SW 1271 (cell line): ENCODE results near the gene CAVIN4.

Experiments
- DNase-seq, 2 experiments: peaks; one replicate each; lab custom pipeline; 2025; lab: John Stamatoyannopoulos, UW

CAVIN4 gene, protein sequence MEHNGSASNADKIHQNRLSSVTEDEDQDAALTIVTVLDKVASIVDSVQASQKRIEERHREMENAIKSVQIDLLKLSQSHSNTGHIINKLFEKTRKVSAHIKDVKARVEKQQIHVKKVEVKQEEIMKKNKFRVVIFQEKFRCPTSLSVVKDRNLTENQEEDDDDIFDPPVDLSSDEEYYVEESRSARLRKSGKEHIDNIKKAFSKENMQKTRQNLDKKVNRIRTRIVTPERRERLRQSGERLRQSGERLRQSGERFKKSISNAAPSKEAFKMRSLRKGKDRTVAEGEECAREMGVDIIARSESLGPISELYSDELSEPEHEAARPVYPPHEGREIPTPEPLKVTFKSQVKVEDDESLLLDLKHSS

DNA sequence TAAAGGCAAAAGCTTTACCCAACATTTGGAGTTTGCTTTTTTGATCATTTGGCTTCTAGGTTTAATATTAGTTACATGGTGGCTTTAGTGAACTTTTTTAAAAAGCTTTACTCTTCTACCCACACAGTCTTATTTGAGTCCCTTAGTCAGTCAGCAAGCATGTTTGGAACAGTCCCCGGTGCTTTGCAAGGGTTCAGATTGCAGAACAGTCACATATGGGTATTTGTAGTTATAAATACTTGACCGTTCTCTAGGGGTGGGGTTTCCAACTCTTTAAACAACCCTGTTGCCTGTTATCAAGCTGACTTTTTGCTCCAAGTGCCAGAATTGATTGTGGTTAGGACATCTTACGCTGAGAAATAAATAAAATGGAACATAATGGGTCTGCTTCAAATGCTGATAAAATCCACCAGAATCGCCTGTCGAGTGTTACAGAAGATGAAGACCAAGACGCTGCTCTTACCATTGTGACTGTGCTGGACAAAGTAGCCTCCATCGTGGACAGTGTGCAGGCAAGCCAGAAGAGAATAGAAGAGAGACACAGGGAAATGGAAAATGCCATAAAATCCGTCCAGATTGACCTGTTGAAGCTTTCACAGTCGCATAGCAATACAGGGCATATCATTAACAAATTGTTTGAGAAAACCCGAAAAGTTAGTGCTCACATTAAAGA, at the start of gene CAVIN4:
Gene CAVIN4, plus strand, starts transcription at position 304 of the 673 bp plus-strand sequence. Its CDS starts 65 bp downstream, at position 369.
- no peak for DNase-seq

DNA sequence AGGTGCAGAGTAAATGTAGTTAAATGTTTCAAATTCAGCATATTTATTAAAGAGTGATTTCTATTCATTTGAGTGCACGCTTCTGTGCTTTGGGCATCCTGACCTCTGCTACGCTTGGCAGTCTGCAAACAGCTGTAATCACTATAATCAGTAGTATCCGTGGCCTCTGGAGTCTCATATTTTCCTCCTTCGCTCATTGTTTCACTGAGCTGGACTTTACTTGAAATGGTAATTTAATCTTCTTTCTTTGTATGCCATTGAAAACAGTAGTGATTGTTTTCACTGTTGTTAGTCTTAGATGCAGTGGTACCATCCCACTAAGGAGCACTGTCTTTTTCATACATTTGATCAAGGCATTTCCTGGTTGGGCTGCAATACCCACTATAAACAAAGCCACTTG, 43.5 kb upstream of the CAVIN4 start:
- DNase-seq: no peak

DNA sequence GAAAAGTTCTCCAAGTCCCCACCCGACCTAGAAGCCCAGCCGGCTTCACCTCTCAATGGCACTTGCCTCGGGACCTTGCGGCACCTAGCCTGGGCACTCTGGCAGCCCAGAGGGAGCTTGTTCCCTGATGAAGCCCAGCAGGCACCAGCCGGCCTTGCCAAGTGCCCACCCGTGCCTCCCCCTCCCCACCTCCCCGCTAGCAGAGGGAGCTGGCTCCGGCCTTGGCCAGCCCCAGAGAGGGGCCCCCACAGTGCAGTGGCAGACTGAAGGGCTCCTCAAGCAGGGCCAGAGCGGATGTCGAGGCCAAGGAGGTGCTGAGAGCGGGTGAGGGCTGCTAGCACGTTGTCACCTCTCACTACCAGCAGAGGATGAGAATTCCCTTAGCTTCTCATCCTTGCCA, 37.6 kb upstream of the CAVIN4 start:
- DNase-seq: no peak

DNA sequence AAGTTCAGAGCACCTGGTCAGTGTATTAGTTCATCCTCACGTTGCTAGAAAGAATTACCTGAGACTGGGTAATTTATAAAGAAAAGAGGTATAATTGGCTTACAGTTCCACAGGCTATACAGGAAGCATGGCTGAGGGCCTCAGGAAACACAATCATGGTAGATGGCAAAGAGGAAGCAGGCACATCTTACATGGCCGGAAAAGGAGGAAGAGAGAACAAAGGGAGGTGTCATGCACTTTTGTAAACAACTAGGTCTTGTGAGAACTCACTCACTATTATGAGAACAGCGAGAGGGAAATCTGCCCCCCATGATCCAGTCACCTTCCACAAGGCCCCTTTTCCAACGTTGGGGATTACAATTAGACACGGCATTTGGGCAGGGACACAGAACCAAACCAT, 28.8 kb upstream of the CAVIN4 start:
- DNase-seq: no peak

DNA sequence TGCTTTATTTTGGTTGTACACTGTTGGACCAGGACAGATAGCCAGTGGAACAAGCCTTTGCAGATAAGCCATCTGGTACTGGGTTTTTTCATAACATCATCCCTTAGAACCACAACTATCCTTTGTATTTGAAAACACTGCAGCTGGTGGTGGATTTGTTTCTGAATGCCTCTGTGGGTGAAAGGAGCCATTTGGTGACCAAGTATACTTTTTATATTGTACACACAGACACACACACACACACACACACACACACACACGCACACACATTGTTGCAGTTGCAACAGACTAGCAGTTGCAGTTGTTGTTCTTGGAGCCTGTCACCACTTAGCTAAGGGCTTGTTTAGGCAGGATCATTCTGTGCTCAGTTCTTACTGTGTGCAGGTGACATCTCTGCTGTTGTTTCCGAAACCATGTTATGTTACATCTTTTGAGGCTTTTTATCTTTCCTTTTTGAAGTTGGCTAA, 22.9 kb upstream of the CAVIN4 start:
- no peak for DNase-seq

DNA sequence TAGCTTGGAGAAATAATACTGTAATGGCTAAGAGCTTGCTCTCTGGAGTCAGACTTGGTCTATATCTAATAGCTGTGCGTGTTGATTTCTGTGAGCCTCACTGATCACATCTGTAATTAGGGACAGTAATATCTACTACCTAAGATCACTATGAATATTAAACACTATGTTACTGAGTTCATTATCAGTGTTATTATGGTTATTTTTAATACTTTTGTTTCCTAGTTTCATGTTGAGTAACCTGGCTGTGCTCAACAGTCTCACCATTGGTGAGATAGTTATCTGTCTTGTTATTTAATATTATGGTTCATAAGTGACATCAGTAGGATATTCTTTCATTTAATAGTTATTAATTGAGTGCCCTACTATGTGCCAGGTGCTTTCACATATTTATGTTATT, 22.4 kb upstream of the CAVIN4 start:
- no peak for DNase-seq

DNA sequence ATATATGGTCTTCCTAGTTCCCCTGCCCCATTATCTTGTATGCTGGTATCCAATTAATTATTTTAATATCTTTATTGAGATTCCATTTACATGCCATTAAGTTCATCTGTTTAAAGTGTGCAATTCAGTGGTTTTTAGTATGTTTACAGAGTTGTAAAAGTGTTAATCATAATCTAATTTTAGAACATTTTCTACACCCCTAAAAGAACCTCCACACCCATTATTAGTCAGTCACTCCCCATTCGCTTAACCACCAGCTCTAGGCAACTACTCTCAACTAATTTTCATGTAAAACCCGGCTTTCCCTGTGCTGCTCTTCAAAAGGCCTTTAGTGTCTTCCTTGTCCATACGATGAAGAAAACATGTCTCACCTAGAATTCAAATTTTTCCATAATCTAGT, 20.8 kb upstream of the CAVIN4 start:
- DNase-seq: no peak

DNA sequence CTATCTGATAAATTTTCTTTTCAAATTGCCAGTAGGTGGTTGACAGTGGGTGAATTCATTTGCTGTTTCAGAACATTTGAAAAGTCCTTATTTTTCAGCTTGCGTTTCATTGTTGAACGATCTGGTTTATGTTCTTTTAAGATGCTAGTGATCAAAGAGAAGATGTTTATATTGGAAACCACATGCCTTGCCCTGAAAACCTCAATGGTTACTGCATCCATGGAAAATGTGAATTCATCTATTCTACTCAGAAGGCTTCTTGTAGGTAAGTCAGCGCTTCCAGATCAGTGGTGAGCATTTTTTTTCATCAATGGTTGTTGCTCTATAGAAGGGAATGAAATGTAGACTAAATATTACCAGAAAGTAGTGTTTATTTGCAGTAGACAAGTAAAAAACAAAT, 16.6 kb upstream of the CAVIN4 start:
- DNase-seq: no peak

DNA sequence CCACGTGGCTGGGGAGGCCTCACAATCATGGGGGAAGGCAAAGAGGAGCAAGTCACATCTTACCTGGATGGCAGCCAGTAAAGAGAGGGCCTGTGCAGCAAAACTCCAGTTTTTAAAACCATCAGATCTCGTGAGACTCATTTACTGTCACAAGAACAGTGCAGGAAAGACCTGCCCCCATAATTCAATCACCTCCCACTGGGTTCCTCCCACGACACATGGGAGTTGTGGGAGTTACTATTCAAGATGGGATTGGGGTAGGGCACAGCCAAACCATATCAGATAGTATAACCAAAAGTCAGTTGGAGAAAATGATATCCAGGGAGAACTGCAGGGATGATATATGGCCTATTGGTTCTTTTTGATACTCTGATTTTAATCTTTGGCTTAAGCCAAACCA, 10.0 kb upstream of the CAVIN4 start:
- no peak for DNase-seq

DNA sequence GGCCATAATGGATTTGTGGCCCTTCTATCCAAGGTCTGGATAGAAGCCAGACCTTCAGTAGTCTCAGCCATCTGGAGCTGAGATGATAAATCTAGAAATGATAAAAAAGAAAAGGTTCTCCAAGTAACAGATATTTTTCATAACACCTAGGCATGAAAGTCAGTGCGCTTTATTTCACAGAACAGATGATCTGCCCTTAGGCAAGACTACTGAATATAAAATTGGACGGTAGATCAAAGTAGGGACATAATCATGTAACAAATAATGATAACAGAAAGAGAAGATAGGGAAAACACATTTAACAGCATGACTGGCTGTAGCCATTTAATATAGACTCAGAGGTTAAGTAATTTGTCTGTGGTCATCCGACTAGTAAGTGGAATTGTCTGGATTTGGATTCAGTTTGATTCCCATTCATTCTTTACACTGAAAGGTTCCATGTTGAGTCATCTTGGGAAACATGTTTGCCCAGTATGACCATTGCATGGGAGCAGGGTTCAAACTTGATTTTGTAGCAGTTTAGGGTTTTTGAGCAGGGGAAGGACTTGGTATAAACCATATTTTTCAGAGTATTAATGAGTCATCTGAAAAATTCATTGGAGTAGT, 4.1 kb upstream of the CAVIN4 start:
- no peak for DNase-seq

DNA sequence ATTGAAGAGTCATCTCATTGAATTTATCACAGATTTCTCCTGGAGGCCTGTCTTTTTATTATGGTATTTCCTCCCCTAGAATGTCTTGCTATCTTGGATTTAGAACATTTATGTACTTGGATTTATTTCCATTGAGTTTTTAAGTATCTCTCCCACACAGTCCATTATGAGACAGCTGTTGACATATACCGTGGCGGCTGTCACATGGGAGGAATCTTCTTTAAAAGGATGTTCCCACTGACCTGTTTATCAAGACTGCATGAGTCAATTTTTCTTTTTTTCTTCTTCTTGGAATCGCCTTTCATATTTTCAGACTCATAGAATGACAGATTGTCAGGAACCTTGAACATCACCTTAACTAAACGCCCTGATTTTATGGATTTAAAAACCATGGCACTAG, 2.9 kb upstream of the CAVIN4 start:
- DNase-seq: no peak

DNA sequence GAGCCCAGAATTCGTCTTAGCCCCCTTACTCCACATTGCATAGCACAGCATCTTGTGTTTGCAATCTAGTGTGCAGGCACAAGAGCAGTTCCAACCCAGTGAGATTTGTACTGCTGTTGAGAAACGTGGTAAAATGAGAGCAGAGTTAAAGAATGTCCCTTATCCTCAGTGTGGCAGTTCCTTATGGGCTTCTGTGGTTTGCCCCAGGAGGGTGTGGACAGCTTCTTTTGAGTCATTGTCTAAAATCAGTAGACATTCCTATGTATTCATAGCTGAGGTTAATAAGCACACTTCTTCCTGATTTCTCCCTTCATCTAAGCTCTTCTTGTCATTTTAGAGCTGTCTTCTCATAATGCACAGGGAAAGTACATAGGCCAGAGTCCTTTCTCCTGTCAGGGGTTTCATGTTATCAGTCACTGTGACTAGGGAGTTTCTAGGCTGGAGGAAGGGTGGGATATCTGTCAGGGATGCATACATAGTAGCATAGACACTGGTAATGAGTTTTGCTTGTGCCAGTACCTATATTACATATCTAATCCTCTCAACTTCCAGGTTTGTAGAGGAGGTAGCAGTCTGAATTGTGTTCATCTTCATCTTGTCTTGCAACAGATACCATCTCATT, 2.0 kb upstream of the CAVIN4 start:
- DNase-seq: no peak

DNA sequence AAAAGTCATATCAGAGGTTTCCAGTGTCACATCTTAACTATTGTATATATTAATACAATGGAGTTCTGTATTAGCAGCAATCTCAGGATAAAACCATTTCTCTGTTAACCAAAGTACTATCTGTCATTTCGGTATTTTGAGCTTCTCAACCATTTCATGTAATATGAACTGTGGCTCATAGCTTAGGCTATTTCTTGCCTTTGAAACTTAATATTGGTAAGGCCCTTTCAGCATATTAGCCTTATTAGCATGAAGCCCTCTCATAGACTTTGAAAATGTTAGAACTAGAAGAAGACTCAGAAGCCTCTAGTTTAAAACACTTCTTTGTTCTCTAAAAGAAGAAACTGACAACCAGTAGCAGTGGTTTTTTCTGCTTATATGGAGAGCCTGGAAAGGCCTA, 731 bp downstream of the CAVIN4 start:
- DNase-seq: no peak

DNA sequence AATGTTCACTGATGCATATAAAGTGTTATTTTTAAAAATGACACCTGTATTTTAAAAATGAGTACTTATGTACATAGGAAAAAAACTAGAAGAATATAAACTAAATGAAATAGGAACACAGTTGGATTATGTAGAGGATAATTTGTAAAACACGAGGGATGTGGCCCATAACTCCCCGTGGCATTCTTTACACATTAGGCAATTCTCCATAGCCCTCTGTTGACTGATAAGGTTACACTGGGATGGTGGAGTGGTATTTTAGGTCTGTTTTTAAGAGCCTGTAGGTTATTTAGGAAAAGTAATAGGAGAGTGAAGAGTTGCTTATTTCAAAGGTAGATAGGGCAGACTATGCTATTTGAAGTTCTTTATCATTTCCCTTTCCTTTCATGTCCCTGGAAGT, 1.8 kb downstream of the CAVIN4 start:
- no peak for DNase-seq

DNA sequence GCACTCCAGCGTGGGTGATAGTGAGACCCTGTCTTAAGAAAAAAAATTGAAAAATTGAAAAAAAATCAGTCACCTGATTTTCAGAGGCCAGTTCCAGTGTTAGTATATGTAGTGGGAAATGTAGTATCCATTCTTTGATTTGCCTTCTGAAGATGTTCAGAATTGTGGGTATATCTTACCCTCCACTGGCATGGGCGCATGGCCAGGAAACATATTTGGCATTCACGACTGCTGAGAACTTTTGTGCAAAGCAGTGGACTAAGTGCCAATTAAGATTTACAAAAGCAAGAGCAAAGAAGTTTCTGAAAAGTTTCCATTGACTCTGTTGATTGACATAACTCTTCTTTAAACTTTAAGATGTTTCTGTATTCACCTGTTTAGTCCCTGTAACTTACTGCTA, 2.4 kb downstream of the CAVIN4 start:
- no peak for DNase-seq

DNA sequence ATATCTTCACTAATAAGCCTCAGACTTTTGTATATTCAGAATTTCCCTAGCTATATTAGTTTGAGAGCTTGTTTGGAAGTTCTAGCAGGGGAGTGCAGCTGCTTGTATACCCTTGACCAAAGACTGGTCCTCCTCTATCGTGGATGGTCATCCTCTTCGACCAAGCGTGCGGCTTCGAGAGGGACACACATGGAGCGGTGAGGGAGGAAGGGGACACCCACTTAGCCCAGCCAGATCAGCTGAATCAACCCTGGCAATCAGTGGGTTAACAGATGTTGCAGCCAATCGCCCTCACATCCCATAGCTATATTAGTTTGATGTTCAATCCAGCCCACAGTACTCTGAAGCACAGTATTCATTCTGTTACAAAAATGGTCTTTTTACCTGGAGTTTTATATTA, 3.2 kb downstream of the CAVIN4 start:
- DNase-seq: no peak

DNA sequence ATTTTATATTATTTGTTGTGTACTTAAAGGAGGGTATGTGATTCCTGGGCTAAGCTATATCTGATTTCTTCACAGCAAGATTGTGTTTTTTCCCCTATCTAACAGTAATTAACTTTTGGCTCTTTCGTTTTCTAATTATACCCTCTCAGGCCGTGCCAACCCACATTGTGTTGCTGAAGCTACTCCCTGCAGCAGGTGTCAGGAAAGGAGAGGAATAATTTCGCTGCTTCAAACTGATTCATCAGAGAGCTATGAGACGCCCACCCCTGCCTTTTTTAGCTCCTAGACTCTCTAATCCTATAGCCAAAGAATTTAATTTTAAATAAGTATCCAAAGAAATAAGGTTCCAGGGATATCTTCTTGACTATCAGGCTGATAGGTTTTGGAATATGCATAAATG, 3.8 kb downstream of the CAVIN4 start:
- no peak for DNase-seq

DNA sequence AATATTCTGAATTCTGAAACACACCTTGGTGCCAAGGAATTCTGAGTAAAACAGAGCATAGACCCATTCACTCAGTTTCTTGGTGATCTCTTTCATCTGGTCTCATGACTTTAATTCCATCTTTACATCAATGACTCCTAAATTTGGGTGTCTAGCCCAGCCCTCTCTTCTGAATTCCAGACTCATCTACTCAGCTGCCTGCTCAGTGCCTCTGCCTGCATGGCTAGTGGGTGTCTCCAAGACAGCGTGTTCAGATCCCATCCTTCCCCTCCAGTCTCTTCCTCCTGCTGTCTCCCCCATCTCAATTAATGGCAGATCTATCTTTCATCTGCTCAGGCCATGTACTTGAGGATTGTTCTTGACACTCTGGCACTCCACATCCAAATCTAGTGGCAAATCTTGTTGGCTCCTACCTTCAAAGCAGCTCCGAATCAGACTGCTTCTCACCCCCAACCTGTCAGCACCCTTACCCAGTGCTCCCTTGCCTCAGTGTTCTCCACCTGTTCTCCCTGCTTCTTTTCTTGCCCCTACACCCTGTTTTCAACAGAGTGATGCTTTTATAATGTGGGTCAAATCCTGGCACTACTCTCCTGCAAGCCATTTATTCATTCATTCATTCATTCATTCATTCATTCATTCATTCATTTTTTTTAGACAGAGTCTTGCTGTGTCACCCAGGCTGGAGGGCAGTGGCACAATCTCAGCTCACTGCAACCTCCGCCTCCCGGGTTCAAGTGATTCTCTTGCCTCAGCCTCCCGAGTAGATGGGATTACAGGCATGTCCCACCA, 5.3 kb downstream of the CAVIN4 start:
- DNase-seq: no peak

DNA sequence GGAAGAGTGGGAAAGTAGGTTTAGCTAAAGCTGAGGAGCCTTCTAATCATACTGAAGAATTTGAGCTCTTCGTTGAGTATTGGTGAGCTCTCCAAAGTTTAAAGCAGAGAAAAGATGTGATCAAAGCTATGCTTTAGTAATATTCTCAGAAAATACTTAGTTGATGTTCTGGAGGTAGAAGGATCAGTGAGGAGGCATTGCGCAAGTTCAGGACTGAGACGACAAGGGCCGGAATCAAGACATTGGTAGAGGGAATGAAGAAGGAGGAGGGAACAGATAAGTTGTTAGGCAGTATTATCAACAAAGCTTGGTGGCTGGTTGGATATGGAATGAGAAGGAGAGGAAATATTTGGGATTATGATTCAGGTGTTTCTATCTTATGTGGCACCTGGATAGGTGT, 7.1 kb downstream of the CAVIN4 start:
- no peak for DNase-seq

DNA sequence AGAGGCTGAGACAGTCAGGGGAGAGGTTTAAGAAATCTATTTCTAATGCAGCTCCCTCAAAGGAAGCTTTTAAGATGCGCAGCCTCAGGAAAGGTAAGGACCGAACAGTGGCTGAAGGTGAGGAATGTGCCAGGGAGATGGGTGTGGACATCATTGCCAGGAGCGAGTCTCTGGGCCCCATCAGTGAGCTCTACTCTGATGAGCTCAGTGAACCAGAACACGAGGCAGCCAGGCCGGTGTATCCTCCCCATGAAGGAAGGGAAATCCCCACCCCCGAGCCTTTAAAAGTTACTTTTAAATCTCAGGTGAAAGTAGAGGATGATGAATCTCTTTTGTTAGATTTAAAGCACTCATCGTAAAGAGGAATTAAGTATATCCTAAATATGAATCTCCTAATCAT, 8.2 kb downstream of the CAVIN4 start:
- DNase-seq: no peak

DNA sequence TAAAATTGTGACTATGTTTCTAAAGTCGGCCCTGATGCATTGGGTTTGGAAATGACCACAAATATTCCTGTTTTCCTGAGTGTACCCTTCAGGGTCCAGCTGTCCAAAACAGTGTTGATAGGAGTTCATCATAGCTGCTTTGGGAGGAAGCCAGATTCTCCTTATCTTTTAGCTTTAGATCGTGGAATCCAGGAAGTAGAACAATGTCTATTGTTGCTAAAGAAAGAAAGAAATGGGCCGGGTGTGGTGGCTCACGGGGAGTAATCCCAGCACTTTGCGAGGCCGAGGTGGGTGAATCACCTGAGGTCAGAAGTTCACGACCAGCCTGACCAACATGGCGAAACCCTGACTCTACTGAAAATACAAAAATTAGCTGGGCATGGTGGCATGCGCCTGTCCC, 9.5 kb downstream of the CAVIN4 start:
- no peak for DNase-seq

DNA sequence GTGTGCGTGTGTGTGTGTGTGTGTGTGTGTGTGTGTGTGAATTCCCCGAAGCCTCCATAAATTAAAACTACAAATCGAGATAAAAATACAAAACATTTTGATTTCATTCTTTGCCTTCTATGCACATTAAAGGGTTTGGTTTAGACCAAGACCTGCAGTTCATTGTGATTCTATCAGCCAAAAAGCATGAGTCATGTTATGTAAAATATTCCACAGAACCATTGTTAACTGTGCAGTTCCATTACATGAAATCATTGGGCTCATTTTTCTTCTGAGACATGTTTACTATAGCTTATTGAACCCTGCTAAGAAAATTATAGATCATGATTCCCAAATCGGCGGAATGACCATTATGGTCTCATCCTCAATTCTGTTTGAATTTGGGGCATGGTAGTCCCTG, 11.7 kb downstream of the CAVIN4 start:
- DNase-seq: no peak
